Daoy (cell line): ENCODE results near the gene DPCD. TPM values are rescaled to one million over a fixed set of nuclear protein-coding genes. Genes with fewer than 3 reads are reported as not detected.
A peak's percentile ranks its signal among the peaks of the same experiment; 100 is the strongest.

Experiments used
- DNase-seq: peaks from one replicate; pipeline ENCODE4 v3.0.0-alpha.2; 2015; ENCODE audit warnings: low read depth
- total RNA-seq: library from RNA; depleted of rRNA; stranded (reverse); fragments of >200 nt; shearing (Covaris generic); gene quantifications from 2 replicates; pipeline ENCODE4 v1.2.3, GENCODE V29; 2014; rRNA removed

DPCD gene
- 76.1 and 85.7 TPM in 2 replicates for total RNA-seq

GRCh38 chr10:101587725-101588653 lies at the start of gene DPCD, which contains the start of gene POLL:
DPCD (plus strand) TSS chr10:101588321; CDS start chr10:101588337, 16 bp downstream.
POLL (minus strand) TSS chr10:101588257; CDS start chr10:101587360, 897 bp downstream.
- DNase-seq, result peak; percentile 96

GRCh38 chr10:101538446-101538845 lies 49.7 kb upstream of the DPCD start:
- DNase-seq, result no peak

- no peak for DNase-seq
These were observed 42.2 kb upstream of the DPCD start for GRCh38 chr10:101545898-101546297.

- DNase-seq, result no peak
These were observed 37.2 kb upstream of the DPCD start for GRCh38 chr10:101550965-101551364.

- DNase-seq, result no peak
These were observed 35.7 kb upstream of the DPCD start for GRCh38 chr10:101552442-101552841.

- no peak for DNase-seq
These were observed 30.6 kb upstream of the DPCD start for GRCh38 chr10:101557541-101557940.

GRCh38 chr10:101558204-101558603 lies 29.9 kb upstream of the DPCD start:
- DNase-seq, result no peak

GRCh38 chr10:101558671-101559595 lies 29.2 kb upstream of the DPCD start:
- DNase-seq, result no peak

- no peak for DNase-seq
These were observed 28.4 kb upstream of the DPCD start for GRCh38 chr10:101559596-101560297.

GRCh38 chr10:101560298-101561067 lies 27.6 kb upstream of the DPCD start:
- DNase-seq, result no peak

- DNase-seq, result no peak
These were observed 26.8 kb upstream of the DPCD start for GRCh38 chr10:101561068-101561915.

- no peak for DNase-seq
These were observed 25.9 kb upstream of the DPCD start for GRCh38 chr10:101562231-101562630.

GRCh38 chr10:101563007-101563406 lies 25.1 kb upstream of the DPCD start:
- no peak for DNase-seq

- DNase-seq, result no peak
These were observed 24.6 kb upstream of the DPCD start for GRCh38 chr10:101563497-101564040.

- no peak for DNase-seq
These were observed 23.6 kb upstream of the DPCD start for GRCh38 chr10:101564490-101564991.

GRCh38 chr10:101565370-101565900 lies 22.7 kb upstream of the DPCD start:
- DNase-seq, result no peak

- DNase-seq, result no peak
These were observed 22.2 kb upstream of the DPCD start for GRCh38 chr10:101565936-101566332.

GRCh38 chr10:101566333-101567164 lies 21.6 kb upstream of the DPCD start:
- peak; percentile 20 for DNase-seq
